ENCODE measurements around the gene STX8. TPM values are rescaled to one million over a fixed set of nuclear protein-coding genes. Genes with fewer than 3 reads are reported as not detected.

Gene STX8
- total RNA-seq, 1 experiment from 2014 or later, result 38.8 TPM

DNA sequence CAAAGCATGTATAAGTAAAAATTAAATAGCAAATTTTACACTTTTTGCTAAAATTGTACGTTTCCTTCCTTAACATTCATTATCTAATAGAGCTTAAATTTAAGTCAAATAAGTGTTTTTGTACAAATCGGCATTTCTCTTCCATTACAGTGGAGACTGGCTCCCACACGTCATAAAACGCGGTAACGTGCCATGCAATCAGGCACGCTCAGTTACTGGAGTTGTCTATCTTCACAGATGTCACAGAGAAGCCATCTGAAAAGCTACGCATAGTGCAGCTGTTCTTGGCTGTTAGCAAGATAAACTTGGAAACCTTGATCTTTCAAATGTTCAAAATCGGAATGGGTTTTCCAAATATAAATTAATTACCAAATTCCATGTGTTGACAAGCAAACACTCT is 165.3 kb downstream of the STX8 start:
- no TSS peak for BruUV-seq (replicated peaks)
- no peak for DNase-seq (ENCODE audit: low read depth, low spot score)
- Histone ChIP-seq H3K79me2 (ENCODE audit: insufficient read depth, low read length) (no peaks in the 10 kb centered on the region), H3K9ac (ENCODE audit: low read length) (no peak overlapping the region), H3K9me2 (ENCODE audit: insufficient read depth) (no peaks in the 10 kb centered on the region), H3K4me3 (replicated peaks in 1 of 2; ENCODE audit: low read depth in 1 of 2, low read length in 2 of 2) (no peak overlapping the region), H3K36me3 (ENCODE audit: control insufficient read depth in 1 of 2, insufficient read depth in 2 of 2, low read length in 2 of 2) (no peaks in the 10 kb centered on the region), H3K27me3 (ENCODE audit: insufficient read depth, low read length) (no peaks in the 10 kb centered on the region), H3K4me1 (ENCODE audit: control insufficient read depth in 1 of 2, insufficient read depth in 2 of 2, low read length in 2 of 2) (no peaks in the 10 kb centered on the region), H3K9me3 (ENCODE audit: control insufficient read depth in 1 of 2, insufficient read depth in 1 of 2, low read depth in 1 of 2, low read length in 2 of 2) (no peaks in the 10 kb centered on the region), H3K27ac (ENCODE audit: low read depth, low read length) (no peak overlapping the region), H2AFZ (ENCODE audit: low read depth, low read length, poor library complexity, severe bottlenecking) (no peak overlapping the region), H3K4me2 (ENCODE audit: low read length) (no peak overlapping the region), H4K20me1 (ENCODE audit: insufficient read depth) (no peaks in the 10 kb centered on the region)
- intact Hi-C loops (cut with micrococcal nuclease), result no loop called here
- no peak for TF ChIP-seq EGR1 (IDR thresholded peaks at IDR 0.05; ENCODE audit: low read depth)
- TF ChIP-seq SRF (IDR thresholded peaks at IDR 0.05; ENCODE audit: low read depth), result no peak
- ChIA-PET CTCF (no interaction called here), POLR2A (no interaction called here), RAD21 (ENCODE audit: low non-redundant PET in 1 of 2, low total read pairs in 2 of 2, uncharacterized antibody in 2 of 2, unreplicated experiment in 2 of 2) (no interaction called here)
- no peak for ATAC-seq

DNA sequence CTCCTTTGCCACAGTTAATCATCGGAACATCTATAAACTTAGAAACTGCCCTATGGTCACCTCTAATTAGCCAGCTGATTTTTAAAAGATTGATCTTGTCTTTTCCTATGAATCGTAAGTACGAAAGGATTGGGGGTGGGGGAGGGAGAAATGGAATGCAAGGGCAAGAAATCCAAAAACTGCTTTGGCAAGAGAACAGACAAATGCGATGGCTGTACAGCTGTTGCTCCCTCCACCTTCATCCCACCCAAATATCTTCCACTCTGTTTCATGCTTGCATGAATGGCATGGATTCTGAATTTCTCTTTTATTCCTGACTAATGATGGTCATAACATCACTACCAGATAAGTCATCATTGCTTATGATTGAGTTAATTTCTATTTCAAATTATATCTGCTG is 165.7 kb downstream of the STX8 start:
- ChIA-PET RAD21 (ENCODE audit: low non-redundant PET in 1 of 2, low total read pairs in 2 of 2, uncharacterized antibody in 2 of 2, unreplicated experiment in 2 of 2) (no interaction called here), POLR2A (no interaction called here), CTCF (no interaction called here)
- no peaks in the 10 kb centered on the region for H3K9me2 ChIP-seq (ENCODE audit: insufficient read depth)
- no peak overlapping the region for H3K27ac ChIP-seq (ENCODE audit: low read depth, low read length)
- H3K4me2 ChIP-seq (ENCODE audit: low read length), result no peak overlapping the region
- H4K20me1 ChIP-seq (ENCODE audit: insufficient read depth), result no peaks in the 10 kb centered on the region
- BruUV-seq (replicated peaks), result no TSS peak
- H3K4me1 ChIP-seq (ENCODE audit: control insufficient read depth in 1 of 2, insufficient read depth in 2 of 2, low read length in 2 of 2), result no peaks in the 10 kb centered on the region
- H3K36me3 ChIP-seq (ENCODE audit: control insufficient read depth in 1 of 2, insufficient read depth in 2 of 2, low read length in 2 of 2), result no peaks in the 10 kb centered on the region
- intact Hi-C loops (cut with micrococcal nuclease), result no loop called here
- no peak overlapping the region for H2AFZ ChIP-seq (ENCODE audit: low read depth, low read length, poor library complexity, severe bottlenecking)
- no peaks in the 10 kb centered on the region for H3K27me3 ChIP-seq (ENCODE audit: insufficient read depth, low read length)
- no peaks in the 10 kb centered on the region for H3K79me2 ChIP-seq (ENCODE audit: insufficient read depth, low read length)
- H3K4me3 ChIP-seq (replicated peaks in 1 of 2; ENCODE audit: low read depth in 1 of 2, low read length in 2 of 2), result no peak overlapping the region
- no peak for TF ChIP-seq CEBPB (IDR thresholded peaks at IDR 0.05; ENCODE audit: low read depth)
- TF ChIP-seq ZFX (IDR thresholded peaks at IDR 0.05), result no peak
- TF ChIP-seq JUND (IDR thresholded peaks at IDR 0.05), result no peak
- TF ChIP-seq SRF (IDR thresholded peaks at IDR 0.05; ENCODE audit: low read depth), result no peak
- TF ChIP-seq, protein P1, sequence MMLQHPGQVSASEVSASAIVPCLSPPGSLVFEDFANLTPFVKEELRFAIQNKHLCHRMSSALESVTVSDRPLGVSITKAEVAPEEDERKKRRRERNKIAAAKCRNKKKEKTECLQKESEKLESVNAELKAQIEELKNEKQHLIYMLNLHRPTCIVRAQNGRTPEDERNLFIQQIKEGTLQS (IDR thresholded peaks at IDR 0.05), result no peak
- no peak for TF ChIP-seq SIN3A (IDR thresholded peaks at IDR 0.05; ENCODE audit: low read depth)
- no peak for TF ChIP-seq POLR2AphosphoS5 (IDR thresholded peaks at IDR 0.05; ENCODE audit: low read depth, low read length)
- no peak for TF ChIP-seq ZNF274 (IDR thresholded peaks at IDR 0.05; ENCODE audit: low read depth, low read length)
- no peak for TF ChIP-seq EZH2phosphoT487 (IDR thresholded peaks at IDR 0.05; ENCODE audit: borderline replicate concordance)
- TF ChIP-seq, protein P2, sequence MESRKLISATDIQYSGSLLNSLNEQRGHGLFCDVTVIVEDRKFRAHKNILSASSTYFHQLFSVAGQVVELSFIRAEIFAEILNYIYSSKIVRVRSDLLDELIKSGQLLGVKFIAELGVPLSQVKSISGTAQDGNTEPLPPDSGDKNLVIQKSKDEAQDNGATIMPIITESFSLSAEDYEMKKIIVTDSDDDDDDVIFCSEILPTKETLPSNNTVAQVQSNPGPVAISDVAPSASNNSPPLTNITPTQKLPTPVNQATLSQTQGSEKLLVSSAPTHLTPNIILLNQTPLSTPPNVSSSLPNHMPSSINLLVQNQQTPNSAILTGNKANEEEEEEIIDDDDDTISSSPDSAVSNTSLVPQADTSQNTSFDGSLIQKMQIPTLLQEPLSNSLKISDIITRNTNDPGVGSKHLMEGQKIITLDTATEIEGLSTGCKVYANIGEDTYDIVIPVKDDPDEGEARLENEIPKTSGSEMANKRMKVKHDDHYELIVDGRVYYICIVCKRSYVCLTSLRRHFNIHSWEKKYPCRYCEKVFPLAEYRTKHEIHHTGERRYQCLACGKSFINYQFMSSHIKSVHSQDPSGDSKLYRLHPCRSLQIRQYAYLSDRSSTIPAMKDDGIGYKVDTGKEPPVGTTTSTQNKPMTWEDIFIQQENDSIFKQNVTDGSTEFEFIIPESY (IDR thresholded peaks at IDR 0.05; ENCODE audit: extremely low read depth, insufficient replicate concordance, low read length), result no peak
- no peak for TF ChIP-seq SP1 (IDR thresholded peaks at IDR 0.05; ENCODE audit: low read depth)
- no peak for TF ChIP-seq FOSL1 (IDR thresholded peaks at IDR 0.05; ENCODE audit: low read depth)
- TF ChIP-seq EZH2 (IDR thresholded peaks at IDR 0.05), result no peak
- no peaks in the 10 kb centered on the region for H3K9me3 ChIP-seq (ENCODE audit: control insufficient read depth in 1 of 2, insufficient read depth in 1 of 2, low read depth in 1 of 2, low read length in 2 of 2)
- ATAC-seq, result no peak
- DNase-seq (ENCODE audit: low read depth, low spot score), result no peak
- H3K9ac ChIP-seq (ENCODE audit: low read length), result no peak overlapping the region
